Fibroblast of lung (primary cell): ENCODE measurements around the gene DPEP2. TPM values are rescaled to one million over a fixed set of nuclear protein-coding genes. Genes with fewer than 3 reads are reported as not detected.
"Not testable (repeated sequence)": the region's sequence is repeated elsewhere in the genome, so short reads cannot be mapped to it uniquely, and the experiment has no call there.

Experiments
- DNase-seq, 2 donors: peaks; one replicate each; pipeline versions ENCODE4 v3.0.0 to v3.0.0-alpha.2; 2010; ENCODE audit warnings: low read depth in 2 of 2
- H2AFZ ChIP-seq: 2 replicates; pipeline ENCODE4 v1.5.1; 2012; ENCODE audit warnings: low read length, control low read depth, inconsistent platforms
- H3K27ac ChIP-seq: 2 replicates; pipeline ENCODE4 v1.5.1; 2011; ENCODE audit warnings: low read length, control low read depth; ENCODE audit not compliant: insufficient read depth
- H3K27me3 ChIP-seq: 2 replicates; pipeline ENCODE4 v1.5.1; 2011; ENCODE audit warnings: mild to moderate bottlenecking, low read length; ENCODE audit not compliant: control insufficient read depth, insufficient read depth
- H3K36me3 ChIP-seq: 2 replicates; pipeline ENCODE4 v1.5.1; 2011; ENCODE audit warnings: low read length; ENCODE audit not compliant: control insufficient read depth, insufficient read depth
- H3K4me1 ChIP-seq: 2 replicates; pipeline ENCODE4 v1.5.1; 2011; ENCODE audit warnings: low read length; ENCODE audit not compliant: control insufficient read depth, insufficient read depth; ENCODE audit errors: extremely low read depth
- H3K4me2 ChIP-seq: 2 replicates; pipeline ENCODE4 v1.5.1; 2011; ENCODE audit warnings: low read length, control low read depth; ENCODE audit not compliant: insufficient read depth; ENCODE audit errors: extremely low read depth
- H3K4me3 ChIP-seq, 4 experiments: fragments of 200-600 bp in 1 of 4; sonication (generic) in 1 of 4; replicated peaks in 1 of 4; 2 replicates each; pipeline ENCODE4 v1.5.1; 2011 to 2016; ENCODE audit warnings: low read length in 4 of 4, low read depth in 3 of 4, mild to moderate bottlenecking in 3 of 4, control low read depth in 2 of 4, inconsistent platforms in 1 of 4, mixed read lengths in 1 of 4; ENCODE audit not compliant: insufficient read depth in 1 of 4; ENCODE audit errors: control extremely low read depth in 1 of 4
- H3K79me2 ChIP-seq: 2 replicates; pipeline ENCODE4 v1.5.1; 2012; ENCODE audit warnings: mild to moderate bottlenecking, low read length, inconsistent platforms; ENCODE audit not compliant: control insufficient read depth, insufficient read depth
- H3K9ac ChIP-seq: 2 replicates; pipeline ENCODE4 v1.5.1; 2011; ENCODE audit warnings: mild to moderate bottlenecking, low read length, control low read depth; ENCODE audit not compliant: insufficient read depth
- H3K9me3 ChIP-seq: 2 replicates; pipeline ENCODE4 v1.5.1; 2012; ENCODE audit warnings: low read depth, low read length; ENCODE audit not compliant: control insufficient read depth, insufficient read depth
- H4K20me1 ChIP-seq: 2 replicates; pipeline ENCODE4 v1.5.1; 2011; ENCODE audit warnings: low read length; ENCODE audit not compliant: control insufficient read depth, insufficient read depth; ENCODE audit errors: extremely low read depth
- CTCF ChIP-seq, 2 donors: IDR thresholded peaks in 1 of 2; conservative IDR thresholded peaks in 1 of 2; 1 replicate in 1 of 2; 2 replicates in 1 of 2; pipeline ENCODE4 v1.5.1; 2011 to 2012; ENCODE audit warnings: low read length in 2 of 2, control low read depth in 1 of 2, inconsistent platforms in 1 of 2, low read depth in 1 of 2, mild to moderate bottlenecking in 1 of 2
- EZH2 ChIP-seq: IDR thresholded peaks from 2 replicates; pipeline ENCODE4 v1.5.1; 2012; ENCODE audit warnings: low read length, control low read depth, mild to moderate bottlenecking; ENCODE audit errors: missing control alignments
- polyA plus RNA-seq, 2 donors: library from polyadenylated mRNA; depleted of rRNA in 1 of 2; stranded (reverse) in 1 of 2; unstranded in 1 of 2; fragments of >200 nt; gene quantifications; 2 replicates each; pipeline ENCODE4 v1.2.1, GENCODE V29; 2011 to 2012; ENCODE audit warnings: missing spikeins in 1 of 2
- total RNA-seq: library from RNA; depleted of rRNA; stranded (reverse); fragments of >200 nt; gene quantifications from 2 replicates; pipeline ENCODE4 v1.2.1, GENCODE V29; 2014

The DPEP2 gene
- total and polyA plus RNA-seq, 2 donors (not counting 1 experiment from before 2014, with no cell fraction given), result not detected

GRCh38 chr16:68015681-68016080 is 16.4 kb upstream of the DPEP2 start, which contains the start of gene DPEP2NB:
DPEP2NB (minus strand) TSS chr16:68015911; CDS start chr16:68015770, 141 bp downstream.
- Histone ChIP-seq H3K9me3 (no peaks in the 10 kb centered on the region), H3K4me3 (no peak within 1 kb of the TSS), H3K79me2 (no peaks in the 10 kb centered on the region), H3K36me3 (no peaks in the 10 kb centered on the region), H4K20me1 (no peaks in the 10 kb centered on the region), H3K27me3 (no peaks in the 10 kb centered on the region), H3K9ac (no peak within 1 kb of the TSS), H3K4me1 (no peaks in the 10 kb centered on the region), H3K27ac (no peak within 1 kb of the TSS), H2AFZ (no peak within 1 kb of the TSS), H3K4me2 (no peak within 1 kb of the TSS)
- DNase-seq, result no peak
- TF ChIP-seq CTCF (conservative IDR thresholded peaks at IDR 0.05 in 1 of 2, IDR thresholded peaks at IDR 0.05 in 1 of 2; ENCODE audit: low read depth in 1 of 2, low read length in 2 of 2), result no peak
- no peak for TF ChIP-seq EZH2

- no peak for DNase-seq
- Histone ChIP-seq H3K4me2 (no peak overlapping the region), H3K4me1 (no peaks in the 10 kb centered on the region), H3K79me2 (no peaks in the 10 kb centered on the region), H3K27ac (no peak overlapping the region), H3K27me3 (no peaks in the 10 kb centered on the region), H3K36me3 (no peaks in the 10 kb centered on the region), H3K9me3 (no peaks in the 10 kb centered on the region), H2AFZ (no peak overlapping the region), H3K4me3 (no peak overlapping the region), H4K20me1 (no peaks in the 10 kb centered on the region), H3K9ac (no peak overlapping the region)
- TF ChIP-seq EZH2 (no peak), CTCF (conservative IDR thresholded peaks at IDR 0.05 in 1 of 2, IDR thresholded peaks at IDR 0.05 in 1 of 2; ENCODE audit: low read depth in 1 of 2, low read length in 2 of 2) (no peak)
Measured at GRCh38 chr16:68013440-68013839, 14.2 kb upstream of the DPEP2 start.

GRCh38 chr16:68009872-68010271 is 10.6 kb upstream of the DPEP2 start:
- not testable (repeated sequence) for H4K20me1 ChIP-seq, H3K4me2 ChIP-seq, H3K27ac ChIP-seq, H2AFZ ChIP-seq, H3K4me3 ChIP-seq, DNase-seq, H3K9ac ChIP-seq, H3K36me3 ChIP-seq, H3K9me3 ChIP-seq, H3K79me2 ChIP-seq, H3K27me3 ChIP-seq, H3K4me1 ChIP-seq
